A673 (cell line): ENCODE measurements around the gene ZCCHC24. TPM values are rescaled to one million over a fixed set of nuclear protein-coding genes. Genes with fewer than 3 reads are reported as not detected.

Source experiments
- BruUV-seq: library from RNA; stranded (reverse); fragments of 400-500 nt; replicated peaks from 2 replicates; lab custom pipeline; 2021; lab: Mats Ljungman, UMichigan
- CTCF ChIA-PET: fragments of 300-600 bp; sonication (Branson Sonifier 250); formaldehyde crosslinking; loops from one replicate; lab custom pipeline; 2022; ENCODE audit warnings: antibody characterized with exemption; lab: Charles Lee
- POLR2A ChIA-PET: fragments of 300-600 bp; sonication (Branson Sonifier 250); formaldehyde crosslinking; loops from one replicate; lab custom pipeline; 2022; ENCODE audit warnings: antibody characterized with exemption; ENCODE audit not compliant: low non-redundant PET; lab: Charles Lee
- DNase-seq: peaks from one replicate; pipeline ENCODE4 v3.0.0-alpha.2; 2015; ENCODE audit warnings: low spot score
- H3K27ac ChIP-seq: fragments of 200-600 bp; sonication (generic); 2 replicates; pipeline ENCODE4 v1.5.1; 2016; ENCODE audit warnings: mixed run types, low read depth, mild to moderate bottlenecking, mixed read lengths, antibody characterized with exemption, low read length; ENCODE audit not compliant: poor library complexity, severe bottlenecking
- H3K27me3 ChIP-seq: fragments of 200-600 bp; sonication (generic); replicated peaks from 2 replicates; pipeline ENCODE4 v1.6.1; 2017; ENCODE audit warnings: mixed run types, low read depth, mild to moderate bottlenecking, mixed read lengths, antibody characterized with exemption, low read length; ENCODE audit not compliant: insufficient read depth, poor library complexity
- H3K36me3 ChIP-seq: fragments of 200-600 bp; sonication (generic); 2 replicates; pipeline ENCODE4 v1.6.1; 2016; ENCODE audit warnings: mixed run types, mild to moderate bottlenecking, mixed read lengths, antibody characterized with exemption, low read length; ENCODE audit not compliant: insufficient read depth, poor library complexity, severe bottlenecking
- H3K4me1 ChIP-seq: fragments of 200-600 bp; sonication (generic); 2 replicates; pipeline ENCODE4 v1.6.1; 2017; ENCODE audit warnings: mixed run types, mild to moderate bottlenecking, mixed read lengths, antibody characterized with exemption, low read length; ENCODE audit not compliant: insufficient read depth, poor library complexity, severe bottlenecking
- H3K4me3 ChIP-seq: fragments of 200-600 bp; sonication (generic); 2 replicates; pipeline ENCODE4 v1.5.1; 2016; ENCODE audit warnings: low read depth, mixed run types, mild to moderate bottlenecking, mixed read lengths, low read length; ENCODE audit not compliant: poor library complexity, severe bottlenecking
- H3K9me3 ChIP-seq: fragments of 200-600 bp; sonication (generic); 2 replicates; pipeline ENCODE4 v1.6.1; 2016; ENCODE audit warnings: mixed run types, low read depth, mild to moderate bottlenecking, mixed read lengths, antibody characterized with exemption, low read length; ENCODE audit not compliant: poor library complexity, severe bottlenecking
- EZH2 ChIP-seq: fragments of 200-600 bp; sonication (generic); IDR thresholded peaks from 2 replicates; pipeline ENCODE4 v1.6.1; 2017; ENCODE audit warnings: borderline replicate concordance, low read depth, mild to moderate bottlenecking, mixed read lengths, antibody characterized with exemption, low read length; ENCODE audit not compliant: poor library complexity, severe bottlenecking
- intact Hi-C: fragments of 100-400 bp; cut with micrococcal nuclease; formaldehyde crosslinking; loops from one replicate; pipeline ENCODE4 v1.10.0; 2022; ENCODE audit not compliant: unreplicated experiment
- total RNA-seq: library from RNA; stranded (reverse); gene quantifications from 2 replicates; pipeline ENCODE4 v1.2.3, GENCODE V29; 2021
- TF ChIP-seq, protein P1 (sequence below): fragments of 300-800, 200-600 bp; sonication (generic); conservative IDR thresholded peaks from 2 replicates; pipeline ENCODE4 v1.5.1; 2017; ENCODE audit warnings: low read depth, mild to moderate bottlenecking, antibody characterized with exemption, low read length, moderate library complexity, mixed read lengths

Gene ZCCHC24
- total RNA-seq, 1 experiment from 2014 or later: 9.8 TPM

DNA sequence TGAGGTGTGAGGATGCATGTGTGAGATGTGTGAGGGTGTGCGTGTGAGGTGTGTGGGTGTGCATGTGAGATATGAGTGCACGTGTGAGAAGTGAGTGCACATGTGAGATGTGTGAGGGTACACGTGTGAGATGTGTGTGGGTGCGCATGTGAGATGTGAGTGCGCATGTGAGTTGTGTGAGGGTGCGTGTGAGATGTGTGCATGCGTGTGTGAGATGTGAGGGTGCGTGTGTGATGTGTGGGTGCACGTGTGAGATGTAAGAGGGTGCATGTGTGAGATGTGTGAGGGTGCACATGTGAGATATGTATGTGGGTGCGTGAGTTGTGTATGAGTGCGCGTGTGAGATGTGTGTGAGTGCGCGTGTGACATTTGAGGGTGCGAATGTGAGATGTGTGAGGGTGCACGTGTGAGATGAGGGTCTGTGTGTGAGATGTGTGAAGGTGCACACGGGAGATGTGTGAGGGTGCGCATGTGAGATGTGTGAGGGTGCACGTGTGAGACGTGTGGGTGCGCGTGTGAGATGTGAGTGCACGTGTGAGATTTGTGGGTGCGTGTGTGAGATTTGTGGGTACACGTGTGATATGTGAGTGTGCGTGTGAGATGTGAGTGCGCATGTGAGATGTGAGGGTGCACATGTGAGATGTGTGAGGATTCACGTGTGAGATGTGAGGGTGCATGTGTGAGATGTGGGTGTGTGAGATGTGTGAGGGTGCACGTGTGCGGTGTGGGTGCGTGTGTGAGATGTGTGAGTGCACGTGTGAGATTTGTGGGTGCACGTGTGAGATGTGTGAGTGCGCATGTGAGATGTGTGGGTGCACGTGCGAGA lies 67.7 kb downstream of the ZCCHC24 start:
- intact Hi-C loops: loop anchor here (10.0 kb wide), 1 partner anchor 227 kb away; no protein-coding TSS in a partner anchor
- H3K4me1 ChIP-seq: no peaks in the 10 kb centered on the region
- no TSS peak for BruUV-seq
- no peak overlapping the region for H3K4me3 ChIP-seq
- ChIA-PET CTCF (no interaction called here), POLR2A (no interaction called here)
- no peak overlapping the region for H3K27ac ChIP-seq
- TF ChIP-seq, protein P1, sequence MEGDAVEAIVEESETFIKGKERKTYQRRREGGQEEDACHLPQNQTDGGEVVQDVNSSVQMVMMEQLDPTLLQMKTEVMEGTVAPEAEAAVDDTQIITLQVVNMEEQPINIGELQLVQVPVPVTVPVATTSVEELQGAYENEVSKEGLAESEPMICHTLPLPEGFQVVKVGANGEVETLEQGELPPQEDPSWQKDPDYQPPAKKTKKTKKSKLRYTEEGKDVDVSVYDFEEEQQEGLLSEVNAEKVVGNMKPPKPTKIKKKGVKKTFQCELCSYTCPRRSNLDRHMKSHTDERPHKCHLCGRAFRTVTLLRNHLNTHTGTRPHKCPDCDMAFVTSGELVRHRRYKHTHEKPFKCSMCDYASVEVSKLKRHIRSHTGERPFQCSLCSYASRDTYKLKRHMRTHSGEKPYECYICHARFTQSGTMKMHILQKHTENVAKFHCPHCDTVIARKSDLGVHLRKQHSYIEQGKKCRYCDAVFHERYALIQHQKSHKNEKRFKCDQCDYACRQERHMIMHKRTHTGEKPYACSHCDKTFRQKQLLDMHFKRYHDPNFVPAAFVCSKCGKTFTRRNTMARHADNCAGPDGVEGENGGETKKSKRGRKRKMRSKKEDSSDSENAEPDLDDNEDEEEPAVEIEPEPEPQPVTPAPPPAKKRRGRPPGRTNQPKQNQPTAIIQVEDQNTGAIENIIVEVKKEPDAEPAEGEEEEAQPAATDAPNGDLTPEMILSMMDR: no peak
- no peak for TF ChIP-seq EZH2
- no peaks in the 10 kb centered on the region for H3K9me3 ChIP-seq
- no peaks in the 10 kb centered on the region for H3K27me3 ChIP-seq
- DNase-seq: no peak
- H3K36me3 ChIP-seq: no peaks in the 10 kb centered on the region

DNA sequence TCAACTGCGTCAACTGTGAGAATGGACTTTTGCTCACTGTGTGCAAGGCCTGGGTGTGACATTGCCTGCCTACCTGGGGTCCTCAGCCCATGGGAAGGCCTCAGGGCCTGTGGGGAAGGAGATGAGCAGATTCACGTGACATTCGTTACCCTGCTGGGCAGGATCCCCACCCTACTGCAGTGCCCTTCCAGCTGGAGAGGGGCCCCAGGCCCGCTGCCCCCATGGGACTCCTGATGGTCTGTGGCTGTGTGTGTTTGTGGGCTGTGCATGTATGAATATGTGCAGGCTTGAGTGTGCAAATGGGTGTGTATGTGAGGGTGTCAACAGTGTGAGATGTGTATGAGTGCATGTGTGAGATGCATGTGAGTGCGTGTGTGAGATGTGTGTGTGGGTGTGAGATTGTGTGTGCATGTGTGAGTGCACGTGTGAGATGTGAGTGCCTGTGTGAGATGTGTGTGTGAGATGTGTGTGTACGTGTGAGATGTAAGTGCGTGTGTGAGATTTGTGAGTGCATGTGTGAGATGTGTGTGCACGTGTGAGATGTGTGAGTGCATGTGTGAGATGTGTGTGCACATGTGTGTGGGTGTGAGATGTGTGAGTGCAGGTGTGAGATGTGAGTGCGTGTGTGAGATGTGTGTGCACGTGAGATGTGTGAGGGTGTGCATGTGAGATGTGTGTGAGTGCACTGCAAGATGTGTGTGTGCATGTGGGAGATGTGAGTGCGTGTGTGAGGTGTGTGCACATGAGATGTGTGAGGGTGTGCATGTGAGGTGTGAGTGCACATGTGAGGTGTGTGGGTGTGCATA lies 68.5 kb downstream of the ZCCHC24 start:
- no peak for DNase-seq
- Histone ChIP-seq H3K4me1 (no peaks in the 10 kb centered on the region), H3K27ac (no peak overlapping the region), H3K9me3 (no peaks in the 10 kb centered on the region), H3K36me3 (no peaks in the 10 kb centered on the region), H3K27me3 (no peaks in the 10 kb centered on the region), H3K4me3 (no peak overlapping the region)
- TF ChIP-seq EZH2: no peak
- TF ChIP-seq, protein P1: no peak
- CTCF ChIA-PET: no interaction called here
- BruUV-seq: no TSS peak
- POLR2A ChIA-PET: no interaction called here
- intact Hi-C loops: loop anchor here (10.0 kb wide), 1 partner anchor 228 kb away; no protein-coding TSS in a partner anchor

DNA sequence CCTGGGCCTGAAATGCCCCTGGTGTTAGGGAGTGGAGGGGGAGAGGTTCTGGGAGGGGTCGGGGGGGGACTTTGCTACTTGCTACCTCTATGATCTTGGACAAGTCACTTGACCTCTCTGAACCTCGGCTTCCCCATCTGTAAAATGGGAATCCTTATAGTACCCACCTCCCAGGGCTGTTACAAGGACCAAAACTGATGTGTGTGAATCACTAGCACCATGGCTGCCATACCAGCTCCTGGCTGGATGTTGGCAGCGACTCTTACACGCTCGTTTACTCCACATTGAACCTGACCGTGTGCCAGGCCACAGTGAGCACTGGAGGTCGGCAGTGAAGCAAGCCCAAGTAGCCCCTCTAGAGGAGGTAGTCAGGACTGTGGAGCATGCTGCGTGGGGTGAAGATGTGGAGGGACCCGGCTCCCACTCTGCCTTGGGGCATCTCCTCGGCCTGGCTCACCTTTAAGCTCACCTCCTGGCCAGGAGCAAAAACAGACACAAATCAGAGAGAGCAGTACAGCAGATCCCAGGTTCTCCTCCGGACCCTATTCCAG lies 69.3 kb downstream of the ZCCHC24 start:
- no peaks in the 10 kb centered on the region for H3K4me1 ChIP-seq
- no peak overlapping the region for H3K4me3 ChIP-seq
- no TSS peak for BruUV-seq
- intact Hi-C loops: loop anchor here (10.0 kb wide), 1 partner anchor 229 kb away; no protein-coding TSS in a partner anchor
- H3K27ac ChIP-seq: no peak overlapping the region
- ChIA-PET CTCF (no interaction called here), POLR2A (no interaction called here)
- TF ChIP-seq EZH2: no peak
- TF ChIP-seq, protein P1: no peak
- no peaks in the 10 kb centered on the region for H3K9me3 ChIP-seq
- no peak for DNase-seq
- H3K36me3 ChIP-seq: no peaks in the 10 kb centered on the region
- H3K27me3 ChIP-seq: no peaks in the 10 kb centered on the region
